ENCODE data around the gene PGA4. TPM values are rescaled to one million over a fixed set of nuclear protein-coding genes. Genes with fewer than 3 reads are reported as not detected.
"Not testable (repeated sequence)": the region's sequence is repeated elsewhere in the genome, so short reads cannot be mapped to it uniquely, and the experiment has no call there.

Gene PGA4
- polyA plus RNA-seq, 4 donors, result 0.19 to 0.87 (median 0.49) TPM

GRCh38 chr11:61248071-61248470 is 25.9 kb downstream of the PGA4 start:
- DNase-seq (ENCODE audit: low read depth in 4 of 4, low spot score in 3 of 4), result not testable (repeated sequence)

DNA sequence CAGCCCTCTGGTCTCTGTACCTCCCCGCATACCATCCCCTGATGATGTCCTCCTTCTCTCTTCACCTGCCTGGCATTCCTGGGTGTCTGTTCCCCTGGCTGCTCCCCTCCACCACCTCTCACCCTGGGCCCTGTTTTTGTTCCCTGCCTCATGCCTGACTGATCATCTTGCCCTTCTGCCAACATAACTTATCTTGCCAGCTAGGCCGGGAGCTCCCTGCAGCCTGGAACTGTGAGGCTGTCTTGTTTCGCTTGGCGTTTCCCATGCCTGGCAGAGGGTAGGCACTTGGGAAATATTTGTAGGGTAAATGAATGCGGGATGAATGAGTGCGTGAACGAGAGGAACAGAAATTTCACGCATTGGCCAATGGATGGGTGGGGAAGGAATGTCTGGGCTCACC is 27.1 kb downstream of the PGA4 start:
- DNase-seq (ENCODE audit: low read depth in 4 of 4, low spot score in 3 of 4), result not testable (repeated sequence)

GRCh38 chr11:61250796-61251765 is 28.9 kb downstream of the PGA4 start:
- not testable (repeated sequence) for DNase-seq (ENCODE audit: low read depth in 4 of 4, low spot score in 3 of 4)

DNA sequence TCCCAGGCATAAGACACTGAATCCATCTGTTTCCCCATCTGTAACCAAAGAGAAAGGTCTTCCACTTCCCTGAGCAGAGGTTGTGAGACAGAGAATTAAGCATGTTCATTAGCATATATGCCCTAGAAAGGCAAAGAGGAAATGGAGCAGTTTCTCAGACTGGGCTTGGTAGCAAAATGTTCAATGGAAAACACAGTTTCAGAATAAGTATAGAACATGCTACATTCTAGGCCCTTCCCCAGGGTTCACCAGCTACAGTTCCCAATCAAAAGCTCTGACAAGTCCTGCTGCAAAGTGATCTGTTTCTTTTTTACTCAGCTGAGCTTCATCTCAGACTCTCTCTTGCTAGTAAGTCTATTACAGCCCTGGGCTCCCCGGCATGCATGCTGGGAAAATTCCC is 30.2 kb downstream of the PGA4 start:
- DNase-seq (ENCODE audit: low read depth in 4 of 4, low spot score in 3 of 4), result not testable (repeated sequence)

GRCh38 chr11:61254403-61255025 is 32.4 kb downstream of the PGA4 start:
- peak; percentile 3 to 23 (median 12) for DNase-seq (ENCODE audit: low read depth in 4 of 4, low spot score in 3 of 4)

DNA sequence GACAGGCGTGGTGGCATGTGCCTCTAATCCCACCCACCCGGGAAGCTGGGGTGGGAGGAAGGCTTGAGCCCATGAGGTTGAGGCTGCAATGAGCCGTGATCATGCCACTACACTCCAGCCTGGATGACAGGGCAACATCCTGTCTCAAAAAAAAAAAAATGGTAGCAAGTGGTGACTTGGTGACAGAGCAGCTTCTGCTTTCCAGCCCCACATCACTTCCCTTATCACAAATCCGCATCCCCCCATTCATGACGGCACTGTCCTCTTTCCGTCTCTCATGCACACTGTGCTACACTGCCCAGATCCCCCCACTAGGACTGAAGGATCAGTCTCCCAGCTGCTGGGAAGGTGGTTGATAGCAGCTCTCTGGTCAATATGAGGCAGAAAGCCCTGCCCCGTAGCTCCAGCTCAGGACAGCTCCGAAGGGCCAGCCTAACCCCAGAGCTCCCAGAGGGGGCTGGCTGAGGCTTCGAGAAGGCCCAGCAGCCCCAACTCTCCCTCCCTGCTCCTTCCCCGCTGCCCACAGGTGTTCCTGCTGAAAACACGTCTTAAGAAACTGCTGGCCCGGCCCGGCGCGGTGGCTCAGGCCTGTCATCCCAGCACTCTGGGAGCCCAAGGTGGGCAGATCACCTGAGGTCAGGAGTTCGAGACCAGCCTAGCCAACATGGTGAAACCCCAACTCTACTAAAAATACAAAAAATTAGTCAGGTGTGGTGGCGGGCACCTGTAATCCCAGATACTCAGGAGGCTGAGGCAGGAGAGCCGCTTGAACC is 34.7 kb downstream of the PGA4 start:
- DNase-seq (ENCODE audit: low read depth in 4 of 4, low spot score in 3 of 4), result no peak

GRCh38 chr11:61258546-61258945 is 36.4 kb downstream of the PGA4 start:
- no peak for DNase-seq (ENCODE audit: low read depth in 4 of 4, low spot score in 3 of 4)

- DNase-seq (ENCODE audit: low read depth in 4 of 4, low spot score in 3 of 4), result no peak
Measured at GRCh38 chr11:61259363-61259762, 37.2 kb downstream of the PGA4 start.

DNA sequence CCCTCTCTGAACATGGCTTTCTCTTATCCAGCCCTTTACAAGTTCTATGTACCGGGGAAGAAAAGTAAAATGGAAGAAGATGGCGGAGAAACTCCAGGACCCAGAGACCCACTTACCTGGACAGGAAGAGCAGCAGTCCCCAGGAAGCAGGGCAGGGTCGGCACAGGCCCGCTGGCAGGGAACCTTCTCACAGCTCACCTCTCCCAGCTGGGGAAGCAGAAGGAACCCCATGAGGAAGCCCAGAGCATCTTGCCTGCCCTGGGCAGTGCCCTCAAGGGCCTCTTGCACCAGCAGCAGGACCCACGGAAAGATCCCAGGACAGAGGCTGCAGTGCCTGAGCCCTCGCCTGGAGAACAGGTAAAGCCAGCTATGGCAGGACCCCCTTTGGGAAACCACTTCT is 42.2 kb downstream of the PGA4 start:
- no peak for DNase-seq (ENCODE audit: low read depth in 4 of 4, low spot score in 3 of 4)

DNA sequence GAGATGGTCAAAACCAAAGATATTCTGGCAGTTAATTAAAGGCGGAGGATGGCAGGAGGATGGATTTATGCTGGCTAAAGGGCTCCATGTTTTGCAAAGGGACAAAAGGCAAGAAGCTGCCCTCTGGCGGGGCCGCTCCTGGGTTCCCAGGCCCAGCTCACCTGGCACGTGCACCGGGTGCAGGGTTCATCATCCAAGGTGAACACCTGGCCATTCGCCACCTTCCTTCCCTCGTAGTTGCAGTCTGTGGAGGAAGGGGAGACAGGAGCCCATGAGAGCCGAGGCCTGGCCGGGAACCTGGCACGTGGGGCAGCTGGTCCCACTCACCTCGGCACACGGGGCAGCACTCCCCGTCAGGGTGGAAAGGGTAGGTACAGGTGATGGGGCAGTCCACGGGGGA is 42.6 kb downstream of the PGA4 start:
- no peak for DNase-seq (ENCODE audit: low read depth in 4 of 4, low spot score in 3 of 4)

GRCh38 chr11:61265357-61265756 is 43.2 kb downstream of the PGA4 start:
- DNase-seq (ENCODE audit: low read depth in 4 of 4, low spot score in 3 of 4), result no peak

DNA sequence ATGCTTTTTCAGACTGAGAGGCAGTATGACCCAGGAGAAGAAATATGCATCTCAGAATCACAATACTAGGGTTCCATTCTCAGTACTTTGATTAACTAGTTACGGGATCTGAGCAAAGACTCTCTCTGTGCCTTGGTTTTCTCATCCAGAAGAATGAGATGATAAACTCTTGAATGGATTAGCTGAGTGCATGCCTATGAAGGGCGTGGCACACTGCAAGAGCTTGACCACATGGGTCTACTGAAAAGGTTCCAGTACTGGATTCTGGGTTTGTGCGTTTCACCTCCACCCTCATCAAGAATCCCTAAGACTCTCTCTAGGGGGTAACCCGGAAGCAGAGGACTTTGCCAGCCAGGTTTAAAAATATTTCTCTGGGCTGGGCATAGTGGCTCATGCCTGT is 44.5 kb downstream of the PGA4 start:
- DNase-seq (ENCODE audit: low read depth in 4 of 4, low spot score in 3 of 4), result no peak

- no peak for DNase-seq (ENCODE audit: low read depth in 4 of 4, low spot score in 3 of 4)
Measured at GRCh38 chr11:61267437-61267841, 45.3 kb downstream of the PGA4 start.

DNA sequence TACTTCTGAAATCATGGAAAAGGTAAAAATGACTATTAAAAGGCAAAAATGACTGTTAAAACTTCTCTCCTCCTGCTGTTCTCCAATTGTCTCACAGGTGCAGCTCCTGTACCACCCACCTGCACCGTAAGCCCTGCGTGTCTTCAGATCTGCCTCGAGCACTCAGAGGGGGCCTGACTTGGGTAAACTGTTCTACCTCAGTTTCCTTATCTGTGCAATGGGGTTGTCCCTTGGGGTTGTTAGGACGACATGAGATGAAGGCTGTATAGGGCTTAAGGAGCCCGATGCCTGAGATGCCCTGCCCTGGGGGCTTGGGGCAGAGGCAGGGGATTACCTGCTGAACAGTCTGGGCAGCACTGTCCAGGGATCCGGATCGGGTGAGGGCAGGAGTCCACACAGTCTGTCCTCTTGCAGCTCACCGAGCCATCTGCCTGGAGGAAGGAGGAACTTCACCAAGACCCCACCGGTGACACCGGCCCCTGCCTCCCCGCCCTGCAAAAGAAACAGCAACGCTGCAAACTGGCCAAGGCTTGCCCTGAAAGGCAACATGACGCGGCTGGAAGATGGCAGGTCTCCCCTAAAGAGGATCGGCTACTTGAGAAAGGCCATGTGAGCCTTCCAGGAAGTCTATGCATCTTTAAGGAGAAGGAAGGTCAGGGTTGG is 46.6 kb downstream of the PGA4 start:
- DNase-seq (ENCODE audit: low read depth in 4 of 4, low spot score in 3 of 4), result no peak

GRCh38 chr11:61270354-61271076 is 48.4 kb downstream of the PGA4 start:
- no peak for DNase-seq (ENCODE audit: low read depth in 4 of 4, low spot score in 3 of 4)

DNA sequence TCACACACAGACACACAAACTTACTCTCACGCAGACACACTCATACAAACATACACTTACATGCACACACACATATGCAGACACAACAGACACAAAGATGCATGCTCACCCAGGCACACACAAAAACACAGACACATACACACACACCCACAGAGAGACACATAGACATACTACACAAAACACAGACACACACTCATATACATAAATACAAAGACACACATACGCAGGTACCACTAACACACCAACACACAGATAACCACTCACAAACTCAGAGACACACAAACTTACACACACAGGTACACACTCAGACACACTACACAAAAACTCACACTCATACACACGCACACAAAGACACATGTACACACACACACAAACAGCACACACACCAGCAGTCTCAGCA is 50.6 kb downstream of the PGA4 start:
- DNase-seq (ENCODE audit: low read depth in 4 of 4, low spot score in 3 of 4), result no peak

DNA sequence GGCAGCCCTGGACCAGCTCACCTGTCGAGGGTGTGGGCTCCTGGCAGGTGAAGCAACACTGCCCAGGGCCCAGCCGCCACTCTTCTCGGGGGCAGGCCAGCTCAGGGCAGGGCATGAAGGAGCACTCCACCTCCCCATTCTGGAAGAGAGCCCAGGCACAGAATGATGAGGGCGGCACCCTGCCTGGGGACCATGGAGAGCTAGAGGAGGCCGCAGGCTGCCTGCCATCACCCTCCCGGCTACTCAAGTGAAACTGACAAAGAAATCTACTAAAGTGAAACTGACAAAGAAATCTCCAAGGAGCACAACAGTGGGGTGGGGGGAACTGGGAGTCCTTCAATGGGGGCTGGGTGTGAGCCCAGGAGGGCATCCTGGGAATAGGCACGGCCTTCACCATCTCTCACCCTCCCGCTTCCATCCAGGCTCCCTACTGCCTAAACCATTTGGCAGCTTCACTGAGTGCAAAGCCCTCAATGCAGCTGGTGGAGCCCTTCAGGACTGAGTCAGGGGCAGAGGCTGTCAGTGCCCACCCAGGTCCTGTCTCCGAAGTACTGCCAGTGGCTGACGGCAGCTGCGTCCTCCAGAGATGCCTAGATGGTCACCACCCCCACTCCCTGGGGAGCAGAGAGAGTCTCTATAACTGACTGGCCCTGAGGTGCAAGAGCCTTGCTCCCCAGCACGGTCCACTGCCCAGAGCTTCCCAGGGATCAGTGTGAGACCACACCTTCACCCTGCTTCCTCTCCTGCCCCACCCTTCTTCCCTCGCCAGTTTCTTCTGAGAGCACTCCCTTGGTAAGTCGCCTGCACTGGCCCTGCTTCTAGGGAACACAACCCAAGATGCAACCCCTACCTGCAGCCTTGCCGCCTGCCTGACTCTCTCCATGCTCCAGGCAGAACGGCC is 51.3 kb downstream of the PGA4 start:
- DNase-seq (ENCODE audit: low read depth in 4 of 4, low spot score in 3 of 4), result no peak

GRCh38 chr11:61274084-61274483 is 51.9 kb downstream of the PGA4 start:
- no peak for DNase-seq (ENCODE audit: low read depth in 4 of 4, low spot score in 3 of 4)

DNA sequence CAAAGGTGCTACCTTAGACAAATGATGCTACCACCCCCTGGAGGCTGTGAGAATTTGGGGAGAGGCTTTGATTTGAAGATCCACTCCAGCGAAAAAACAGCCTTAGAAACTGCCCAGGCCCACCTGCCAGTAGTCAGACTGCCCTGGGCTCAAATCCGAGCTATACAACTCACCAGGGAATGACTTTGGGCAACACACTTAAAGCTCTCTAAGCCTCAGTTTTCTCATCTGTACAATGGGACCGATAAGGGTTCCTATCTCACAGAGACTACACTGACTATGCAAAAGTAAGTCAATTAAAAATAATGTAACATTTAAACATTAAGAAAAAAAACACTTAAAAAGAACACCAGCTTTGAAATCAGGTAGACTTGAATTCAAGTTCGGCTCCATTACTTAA is 53.0 kb downstream of the PGA4 start:
- DNase-seq (ENCODE audit: low read depth in 4 of 4, low spot score in 3 of 4), result no peak
